ENCODE data around the gene TBATA.

- TF ChIP-seq CTCF (IDR thresholded peaks at IDR 0.05) (no peak), ZFX (IDR thresholded peaks at IDR 0.05; ENCODE audit: borderline replicate concordance) (no peak)
Observed at GRCh38 chr10:70743879-70744278, 41.3 kb downstream of the TBATA start.

Data from 22Rv1 (cell line).